NCI-H82 treated with DMSO at 0.1 percent for 48 hours (cell line): Measurements from ENCODE around the gene ZSCAN25.
"Not testable (repeated sequence)": the region's sequence is repeated elsewhere in the genome, so short reads cannot be mapped to it uniquely, and the experiment has no call there.

Experiments used
- DNase-seq: peaks from one replicate; lab custom pipeline; 2025; ENCODE audit not compliant: unreplicated experiment; lab: John Stamatoyannopoulos, UW

The ZSCAN25 gene

GRCh38 chr7:99617192-99617781, 541 bp downstream of the ZSCAN25 start:
- no peak for DNase-seq

DNA sequence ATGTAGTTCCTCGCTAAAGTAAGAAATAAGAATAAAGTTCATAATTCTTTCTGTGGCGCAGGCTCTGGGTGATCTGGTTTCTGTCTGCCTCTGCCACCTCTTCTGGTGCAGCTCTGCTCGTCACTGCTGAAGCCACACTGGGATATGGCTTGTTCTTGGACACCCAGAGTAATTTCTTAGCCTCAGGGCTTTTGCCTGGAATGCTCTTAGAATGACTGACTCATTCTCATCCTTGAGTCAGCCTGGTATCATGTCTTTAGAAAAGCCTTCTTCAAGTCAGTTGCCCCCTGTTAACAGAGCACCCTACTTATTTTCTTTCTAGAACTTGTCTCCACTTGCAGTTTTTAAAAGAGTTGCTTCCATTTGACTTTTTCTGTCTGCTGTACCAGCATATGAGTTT, 2.0 kb downstream of the ZSCAN25 start:
- DNase-seq: no peak

DNA sequence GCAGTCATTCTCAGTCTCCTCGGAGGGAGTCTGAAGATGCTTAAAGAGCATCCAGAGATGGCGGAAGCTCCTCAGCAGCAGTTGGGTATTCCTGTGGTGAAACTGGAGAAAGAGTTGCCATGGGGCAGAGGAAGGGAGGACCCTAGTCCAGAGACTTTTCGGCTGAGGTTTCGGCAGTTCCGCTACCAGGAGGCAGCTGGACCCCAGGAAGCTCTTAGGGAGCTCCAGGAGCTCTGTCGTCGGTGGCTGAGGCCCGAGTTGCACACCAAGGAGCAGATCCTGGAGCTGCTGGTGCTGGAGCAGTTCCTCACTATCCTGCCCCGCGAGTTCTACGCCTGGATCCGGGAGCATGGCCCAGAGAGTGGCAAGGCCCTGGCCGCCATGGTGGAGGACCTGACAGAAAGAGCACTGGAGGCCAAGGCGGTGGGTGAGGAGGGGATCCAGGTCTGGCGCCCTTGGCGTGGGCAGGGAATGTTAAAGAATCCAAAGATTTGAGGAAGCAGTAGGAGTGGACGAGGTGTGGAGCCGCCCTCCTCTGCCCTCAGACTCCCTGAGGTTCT, 2.9 kb downstream of the ZSCAN25 start:
- DNase-seq: no peak

DNA sequence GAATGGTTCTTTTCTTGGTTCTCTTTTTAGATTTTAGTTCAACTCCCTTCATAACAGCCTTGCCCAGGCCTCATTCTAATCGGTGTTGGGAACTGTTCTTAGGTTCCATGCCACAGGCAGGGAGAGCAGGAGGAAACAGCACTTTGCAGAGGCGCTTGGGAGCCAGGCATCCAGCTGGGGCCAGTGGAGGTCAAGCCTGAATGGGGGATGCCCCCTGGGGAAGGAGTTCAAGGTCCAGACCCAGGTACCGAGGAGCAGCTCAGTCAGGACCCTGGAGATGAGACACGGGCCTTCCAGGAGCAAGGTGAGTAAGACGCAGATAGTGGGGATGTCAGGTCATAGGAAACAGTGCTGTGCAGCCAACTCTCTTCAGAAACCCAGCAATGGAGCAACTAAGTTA, 4.5 kb downstream of the ZSCAN25 start:
- DNase-seq: no peak

GRCh38 chr7:99622596-99622995, 5.8 kb downstream of the ZSCAN25 start:
- DNase-seq: no peak

- no peak for DNase-seq
These were observed 6.4 kb downstream of the ZSCAN25 start for GRCh38 chr7:99623091-99623693.

GRCh38 chr7:99623702-99624447, 7.1 kb downstream of the ZSCAN25 start:
- no peak for DNase-seq

GRCh38 chr7:99624484-99624883, 7.7 kb downstream of the ZSCAN25 start:
- no peak for DNase-seq

- no peak for DNase-seq
These were observed 8.6 kb downstream of the ZSCAN25 start for GRCh38 chr7:99625321-99625720.

DNA sequence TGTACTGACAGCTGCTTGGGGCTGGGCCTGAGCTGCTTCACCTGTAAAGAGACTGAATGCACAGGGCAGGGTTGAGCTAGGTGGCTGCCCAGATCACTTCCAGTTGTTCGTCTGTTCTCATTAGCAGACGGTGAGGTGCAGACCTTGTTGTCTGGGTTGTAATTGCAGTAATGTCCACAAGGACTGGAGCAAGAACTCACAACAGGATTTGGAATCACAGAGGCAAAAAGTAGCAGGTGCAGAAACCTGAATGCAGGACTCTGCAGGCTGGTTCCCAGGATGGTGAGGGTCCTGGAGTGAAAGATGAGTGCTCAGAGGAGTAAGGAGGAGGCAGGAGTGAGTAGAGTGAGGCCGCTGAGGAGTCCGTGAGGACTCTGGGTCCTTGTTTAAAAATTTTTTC, 9.2 kb downstream of the ZSCAN25 start:
- no peak for DNase-seq

DNA sequence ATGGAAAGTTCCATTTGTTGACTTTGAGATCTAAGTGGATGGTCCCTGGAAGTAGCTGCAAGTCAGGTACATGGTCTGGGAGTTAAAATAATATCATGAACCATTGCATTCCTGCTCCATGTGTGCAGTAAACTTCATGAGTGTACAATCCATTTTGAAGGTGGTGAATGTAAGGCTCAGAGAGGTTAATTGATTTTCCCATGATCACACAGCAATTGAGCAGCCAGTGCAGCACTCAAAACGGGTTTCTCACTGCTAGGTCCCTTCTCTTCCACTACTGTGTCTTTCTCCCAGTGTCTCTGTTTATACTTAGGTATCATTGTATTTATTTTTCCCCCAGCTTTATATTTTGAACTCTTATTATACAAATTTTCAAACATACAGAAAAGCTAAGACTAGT, 9.9 kb downstream of the ZSCAN25 start:
- DNase-seq: no peak

- no peak for DNase-seq
These were observed 10.8 kb downstream of the ZSCAN25 start for GRCh38 chr7:99627513-99627912.

GRCh38 chr7:99628471-99629465, 12.0 kb downstream of the ZSCAN25 start:
- no peak for DNase-seq

DNA sequence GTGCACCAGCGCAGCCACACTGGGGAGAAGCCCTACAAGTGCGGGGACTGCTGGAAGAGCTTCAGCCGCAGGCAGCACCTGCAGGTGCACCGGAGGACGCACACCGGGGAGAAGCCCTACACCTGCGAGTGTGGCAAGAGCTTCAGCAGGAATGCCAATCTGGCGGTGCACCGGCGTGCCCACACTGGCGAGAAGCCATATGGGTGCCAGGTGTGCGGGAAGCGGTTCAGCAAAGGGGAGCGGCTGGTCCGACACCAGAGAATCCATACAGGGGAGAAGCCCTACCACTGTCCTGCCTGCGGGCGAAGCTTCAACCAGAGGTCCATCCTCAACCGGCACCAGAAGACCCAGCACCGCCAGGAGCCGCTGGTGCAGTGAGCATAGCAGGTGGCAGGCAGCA, 12.9 kb downstream of the ZSCAN25 start:
- no peak for DNase-seq

- DNase-seq: no peak
These were observed 14.8 kb downstream of the ZSCAN25 start for GRCh38 chr7:99631295-99632109.

DNA sequence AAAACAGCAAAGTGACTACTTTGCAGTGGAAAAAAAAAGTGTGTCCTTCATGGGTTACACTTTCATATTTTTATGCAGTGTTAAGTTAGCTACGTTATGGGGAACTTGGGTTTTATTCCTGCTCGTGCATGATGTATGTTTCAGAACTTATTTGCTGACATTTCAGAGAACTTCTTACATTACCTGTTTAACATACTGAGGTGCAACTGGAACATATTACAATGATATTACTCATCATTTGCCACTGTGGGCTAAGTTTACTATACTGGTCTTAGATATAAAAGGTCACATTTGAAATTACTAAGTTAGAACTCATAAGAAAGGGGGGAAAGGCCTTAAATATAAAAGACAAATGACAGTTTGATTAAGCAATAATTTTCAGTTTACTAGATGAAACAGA, 20.7 kb downstream of the ZSCAN25 start:
- not testable (repeated sequence) for DNase-seq

DNA sequence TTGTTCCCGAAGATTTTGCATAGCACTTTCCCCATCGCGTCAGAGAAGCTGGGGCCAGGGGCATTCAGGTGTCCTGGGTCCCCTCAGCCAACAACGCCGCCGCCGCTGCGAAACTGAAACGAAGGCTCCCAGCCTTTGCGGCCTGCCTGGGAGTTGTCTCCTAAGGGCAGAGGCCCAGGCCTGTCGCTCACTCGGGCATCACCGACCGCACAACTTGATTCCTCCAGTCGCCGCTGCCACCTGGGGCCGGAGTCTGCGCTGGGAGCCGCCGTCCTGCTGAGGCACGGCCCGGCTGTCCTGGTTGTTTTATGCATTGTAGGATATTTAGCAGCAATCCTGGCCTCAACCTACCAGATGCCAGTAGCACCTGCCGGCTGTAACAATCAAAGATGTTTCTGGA, 22.0 kb downstream of the ZSCAN25 start:
- no peak for DNase-seq

DNA sequence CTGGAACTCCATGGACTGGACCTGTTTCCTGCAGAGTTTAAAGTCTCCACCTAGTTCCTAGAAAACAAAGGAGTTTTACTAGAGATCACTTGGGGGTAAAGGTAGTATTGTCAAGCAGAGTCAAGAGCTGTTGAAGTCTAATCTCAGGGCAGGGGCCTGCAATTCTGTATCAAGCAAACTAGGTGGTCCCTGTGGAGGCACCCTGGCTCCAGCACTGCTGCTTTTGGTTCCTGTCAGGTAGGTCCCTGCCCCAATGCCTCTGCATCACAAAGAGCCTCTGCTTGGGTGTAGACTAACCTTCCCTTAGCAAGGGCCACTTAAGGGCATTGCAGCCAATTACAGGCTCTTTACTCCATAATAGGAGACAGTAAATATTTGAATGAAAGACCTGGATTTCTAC, 22.5 kb downstream of the ZSCAN25 start:
- no peak for DNase-seq

DNA sequence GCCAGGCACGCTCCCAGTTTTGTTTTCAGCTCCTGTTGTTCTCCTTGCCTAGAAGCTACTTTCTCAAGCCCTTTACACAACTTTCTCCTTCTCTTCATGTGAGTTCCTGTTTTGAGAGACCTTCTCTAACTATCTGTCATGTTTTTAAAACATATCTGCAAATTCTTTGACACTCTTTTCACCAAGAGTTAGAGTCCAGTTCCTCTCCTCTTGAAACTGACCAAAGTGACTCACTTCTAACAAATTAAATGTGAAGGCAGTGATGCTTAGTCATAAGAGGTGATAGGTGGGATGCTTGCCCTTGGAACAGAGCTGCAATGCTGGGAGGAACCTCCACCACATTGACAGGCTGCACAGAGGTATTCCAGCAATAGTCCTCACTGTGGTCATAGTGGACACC, 25.3 kb downstream of the ZSCAN25 start:
- DNase-seq: no peak

DNA sequence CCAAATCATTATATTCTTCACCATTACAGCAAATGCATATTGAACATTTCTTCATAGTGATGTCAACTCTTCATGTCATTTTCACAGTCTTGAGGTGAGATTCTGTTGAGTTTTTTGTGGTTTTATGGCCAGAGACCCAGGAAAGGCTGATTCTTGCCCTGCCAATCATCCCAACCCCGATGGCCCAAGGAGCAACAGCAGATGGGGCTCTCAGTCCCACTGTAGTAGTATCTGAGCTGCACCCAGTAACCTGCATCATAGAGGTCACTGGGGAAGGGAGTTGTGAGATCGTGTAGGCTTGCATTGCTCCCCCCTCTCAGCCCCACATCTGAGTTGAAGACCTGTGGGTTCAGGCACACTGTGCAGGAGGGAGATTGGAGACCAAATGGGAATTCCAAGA, 26.7 kb downstream of the ZSCAN25 start:
- DNase-seq: no peak
